SK-N-SH (cell line): ENCODE results near the gene NCAN. TPM values are rescaled to one million over a fixed set of nuclear protein-coding genes. Genes with fewer than 3 reads are reported as not detected.

ENCODE experiments used
- CTCF ChIA-PET: fragments of 300-600, 350-600 bp; formaldehyde crosslinking; extraction: SDS; loops from one replicate; lab custom pipeline; 2021; lab: Yijun Ruan, JAX
- POLR2A ChIA-PET: fragments of 350-600 bp; sonication (Branson Sonifier 250); formaldehyde crosslinking; extraction: SDS; loops from one replicate; lab custom pipeline; 2020; ENCODE audit warnings: antibody characterized with exemption, inconsistent platforms; lab: Yijun Ruan, JAX
- DNase-seq: peaks from one replicate; pipeline ENCODE4 v3.0.0; 2012
- H2AFZ ChIP-seq: fragments of 200-600 bp; sonication (generic); 2 replicates; pipeline ENCODE4 v1.8.1; 2016; ENCODE audit warnings: antibody characterized with exemption, mild to moderate bottlenecking, low read depth
- H3F3A ChIP-seq: fragments of 200-600 bp; sonication (generic); replicated peaks from 2 replicates; pipeline ENCODE3; 2016; ENCODE audit warnings: antibody characterized with exemption, mild to moderate bottlenecking; ENCODE audit not compliant: insufficient read depth
- H3K27ac ChIP-seq, 2 experiments: fragments of 200-500 bp in 1 of 2; fragments of 200-600 bp in 1 of 2; sonication (Bioruptor generic) in 1 of 2; sonication (generic), shearing (Covaris generic) in 1 of 2; 2 replicates each; pipeline versions ENCODE4 v1.5.1 to v1.6.1; 2014 to 2016; ENCODE audit warnings: low read depth in 2 of 2, inconsistent platforms in 1 of 2, low read length in 1 of 2, mild to moderate bottlenecking in 1 of 2, mixed read lengths in 1 of 2
- H3K27me3 ChIP-seq: fragments of 200-600 bp; sonication (generic), shearing (Covaris generic); 2 replicates; pipeline ENCODE4 v1.6.1; 2016; ENCODE audit warnings: mixed run types; ENCODE audit not compliant: insufficient read depth
- H3K36me3 ChIP-seq, 2 experiments: fragments of 200-500 bp in 1 of 2; fragments of 200-600 bp in 1 of 2; sonication (Bioruptor generic) in 1 of 2; sonication (generic) in 1 of 2; replicated peaks in 1 of 2; 2 replicates each; pipeline versions ENCODE3 to v1.5.1; 2014 to 2016; ENCODE audit warnings: low read length in 1 of 2, mild to moderate bottlenecking in 1 of 2; ENCODE audit not compliant: insufficient read depth in 2 of 2, control insufficient read depth in 1 of 2
- H3K4me1 ChIP-seq, 2 experiments: fragments of 200-500 bp in 1 of 2; fragments of 200-600 bp in 1 of 2; sonication (Bioruptor generic) in 1 of 2; sonication (generic), shearing (Covaris generic) in 1 of 2; 2 replicates each; pipeline versions ENCODE4 v1.5.1 to v1.6.1; 2014 to 2016; ENCODE audit warnings: low read depth in 1 of 2, low read length in 1 of 2, mixed run types in 1 of 2; ENCODE audit not compliant: insufficient read depth in 2 of 2, control insufficient read depth in 1 of 2
- H3K4me2 ChIP-seq: fragments of 200-600 bp; sonication (generic), shearing (Covaris generic); 2 replicates; pipeline ENCODE4 v1.6.1; 2017; ENCODE audit warnings: mixed run types
- H3K4me3 ChIP-seq, 2 experiments: fragments of 200-500 bp in 1 of 2; fragments of 200-600 bp in 1 of 2; sonication (Bioruptor generic) in 1 of 2; sonication (generic), shearing (Covaris generic) in 1 of 2; 2 replicates each; pipeline versions ENCODE4 v1.5.1 to v1.8.1; 2014 to 2016; ENCODE audit warnings: low read depth in 2 of 2, inconsistent platforms in 1 of 2, low read length in 1 of 2, mild to moderate bottlenecking in 1 of 2, mixed read lengths in 1 of 2, moderate library complexity in 1 of 2
- H3K79me2 ChIP-seq: fragments of 200-600 bp; sonication (generic); 2 replicates; pipeline ENCODE4 v1.8.1; 2017; ENCODE audit warnings: mild to moderate bottlenecking; ENCODE audit not compliant: insufficient read depth
- H3K9ac ChIP-seq: fragments of 200-600 bp; sonication (generic); 2 replicates; pipeline ENCODE4 v1.6.1; 2017; ENCODE audit warnings: mixed run types
- H3K9me2 ChIP-seq: fragments of 200-600 bp; sonication (generic); 2 replicates; pipeline ENCODE4 v1.6.1; 2017; ENCODE audit warnings: mixed run types
- H3K9me3 ChIP-seq: fragments of 200-600 bp; sonication (generic); 2 replicates; pipeline ENCODE4 v1.6.1; 2017; ENCODE audit warnings: mixed run types, mild to moderate bottlenecking, moderate library complexity
- H4K20me1 ChIP-seq: fragments of 200-600 bp; sonication (generic); 2 replicates; pipeline ENCODE4 v1.6.1; 2017; ENCODE audit warnings: mild to moderate bottlenecking, mixed run types; ENCODE audit not compliant: insufficient read depth
- ELF1 ChIP-seq: IDR thresholded peaks from 2 replicates; pipeline ENCODE4 v1.4.0; 2012
- EP300 ChIP-seq, 2 experiments: IDR thresholded peaks; 2 replicates each; pipeline versions ENCODE4 v1.4.0 to v1.6.1; 2012; ENCODE audit warnings: borderline replicate concordance in 1 of 2, low read depth in 1 of 2, low read length in 1 of 2
- FOSL2 ChIP-seq: IDR thresholded peaks from 2 replicates; pipeline ENCODE4 v1.4.0; 2012; ENCODE audit warnings: low read depth, mild to moderate bottlenecking, moderate library complexity, borderline replicate concordance
- GABPA ChIP-seq: IDR thresholded peaks from 2 replicates; pipeline ENCODE4 v1.4.0; 2012; ENCODE audit warnings: low read depth, mild to moderate bottlenecking
- GATA2 ChIP-seq: sonication (generic); formaldehyde crosslinking; IDR thresholded peaks from 2 replicates; pipeline ENCODE4 v1.5.0; 2020; ENCODE audit warnings: mild to moderate bottlenecking, missing genetic modification reagents
- JUND ChIP-seq: IDR thresholded peaks from 2 replicates; pipeline ENCODE4 v1.4.0; 2012
- MEF2A ChIP-seq: IDR thresholded peaks from 2 replicates; pipeline ENCODE4 v1.4.0; 2012; ENCODE audit warnings: low read depth, borderline replicate concordance
- NRF1 ChIP-seq: IDR thresholded peaks from 2 replicates; pipeline ENCODE4 v1.6.1; 2012; ENCODE audit warnings: low read depth, mild to moderate bottlenecking, low read length
- POLR2AphosphoS5 ChIP-seq: IDR thresholded peaks from 2 replicates; pipeline ENCODE4 v1.6.1; 2012; ENCODE audit warnings: low read depth, low read length
- RAD21 ChIP-seq: IDR thresholded peaks from 2 replicates; pipeline ENCODE4 v1.6.1; 2012; ENCODE audit warnings: mild to moderate bottlenecking, low read length
- RFX5 ChIP-seq: IDR thresholded peaks from 2 replicates; pipeline ENCODE4 v1.6.1; 2012; ENCODE audit warnings: mild to moderate bottlenecking, improper control_type of control experiment, low read length
- RXRA ChIP-seq: IDR thresholded peaks from 2 replicates; pipeline ENCODE4 v1.4.0; 2012; ENCODE audit warnings: low read depth, mild to moderate bottlenecking, borderline replicate concordance
- SIN3A ChIP-seq: IDR thresholded peaks from 2 replicates; pipeline ENCODE4 v1.6.1; 2012; ENCODE audit warnings: low read depth, mild to moderate bottlenecking, low read length, moderate library complexity, borderline replicate concordance
- SMC3 ChIP-seq: IDR thresholded peaks from 2 replicates; pipeline ENCODE4 v1.6.1; 2012; ENCODE audit warnings: low read depth, low read length, improper control_type of control experiment
- TAF1 ChIP-seq: IDR thresholded peaks from 2 replicates; pipeline ENCODE4 v1.6.1; 2012; ENCODE audit warnings: low read depth, mild to moderate bottlenecking, low read length, moderate library complexity, borderline replicate concordance
- YY1 ChIP-seq: IDR thresholded peaks from 2 replicates; pipeline ENCODE4 v1.4.0; 2012; ENCODE audit warnings: low read depth, mild to moderate bottlenecking
- WGBS: methylation state at CpG from one replicate; pipeline ENCODE4 v1.1.6; 2017; ENCODE audit warnings: low lambda C conversion rate; 5-methylcytosine and 5-hydroxymethylcytosine counted together
- polyA plus RNA-seq, 3 experiments: library from polyadenylated mRNA; depleted of rRNA; stranded (reverse); fragments of >200 nt; gene quantifications; 2 replicates each; pipeline ENCODE4 v1.2.3, GENCODE V29; 2012
- TF ChIP-seq, protein P1 (sequence below): IDR thresholded peaks from 2 replicates; pipeline ENCODE4 v1.4.0; 2012; ENCODE audit warnings: low read depth, borderline replicate concordance
- TF ChIP-seq, protein P2 (sequence below): IDR thresholded peaks from 2 replicates; pipeline ENCODE4 v1.4.0; 2012; ENCODE audit warnings: low read depth
- TF ChIP-seq, protein P3 (sequence below): fragments of 200-600 bp; sonication (generic); IDR thresholded peaks from 2 replicates; pipeline ENCODE4 v1.6.1; 2017; ENCODE audit warnings: antibody characterized with exemption, mild to moderate bottlenecking, moderate library complexity
- TF ChIP-seq, protein P4 (sequence below): IDR thresholded peaks from 2 replicates; pipeline ENCODE4; 2012

Gene NCAN
- polyA plus RNA-seq, 1 of the 3 experiments (the other 2 are of a cell fraction), result 0.03 TPM

DNA sequence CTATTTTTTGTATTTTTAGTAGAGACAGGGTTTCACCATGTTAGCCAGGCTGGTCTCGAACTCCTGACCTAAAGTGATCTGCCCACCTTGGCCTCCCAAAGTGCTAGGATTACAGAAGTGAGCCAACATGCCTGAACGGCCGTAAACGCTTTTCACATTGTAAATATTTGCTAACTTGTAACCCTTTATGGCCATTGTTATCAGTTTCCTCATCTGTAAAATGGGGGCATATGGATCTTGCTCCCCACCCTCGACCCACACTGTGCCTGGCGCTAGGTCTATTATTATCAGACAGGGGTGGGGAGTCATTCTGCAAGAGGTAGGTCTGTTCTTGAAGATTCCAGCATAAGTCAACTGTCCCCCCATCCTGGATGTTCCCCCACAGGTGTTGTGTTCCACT is 11.9 kb downstream of the NCAN start:
- CTCF ChIA-PET, result interaction anchor here (1.4 kb wide), 1 partner anchor 119 kb away, joined by 7 read pairs; no protein-coding TSS in a partner anchor

More for the DNA sequence above, 11.9 kb downstream of the NCAN start:
- Histone ChIP-seq H3K9me3 (no peaks in the 10 kb centered on the region), H3F3A (no peaks in the 10 kb centered on the region), H3K27ac (no peak overlapping the region), H3K9ac (no peak overlapping the region), H3K9me2 (no peaks in the 10 kb centered on the region)
- WGBS, result 71% methylated on average over 6 of the region's 6 CpGs
- TF ChIP-seq YY1 (no peak), EP300 (IDR thresholded peaks at IDR 0.05; ENCODE audit: borderline replicate concordance in 1 of 2, low read depth in 1 of 2, low read length in 1 of 2) (no peak), RFX5 (no peak), RXRA (no peak), GABPA (no peak), SMC3 (no peak), JUND (no peak), RAD21 (no peak), POLR2AphosphoS5 (no peak), NRF1 (no peak), FOSL2 (no peak), SIN3A (no peak), TAF1 (no peak), ELF1 (no peak), GATA2 (CRISPR knock-in tag) (no peak), MEF2A (no peak)
- TF ChIP-seq, protein P1, sequence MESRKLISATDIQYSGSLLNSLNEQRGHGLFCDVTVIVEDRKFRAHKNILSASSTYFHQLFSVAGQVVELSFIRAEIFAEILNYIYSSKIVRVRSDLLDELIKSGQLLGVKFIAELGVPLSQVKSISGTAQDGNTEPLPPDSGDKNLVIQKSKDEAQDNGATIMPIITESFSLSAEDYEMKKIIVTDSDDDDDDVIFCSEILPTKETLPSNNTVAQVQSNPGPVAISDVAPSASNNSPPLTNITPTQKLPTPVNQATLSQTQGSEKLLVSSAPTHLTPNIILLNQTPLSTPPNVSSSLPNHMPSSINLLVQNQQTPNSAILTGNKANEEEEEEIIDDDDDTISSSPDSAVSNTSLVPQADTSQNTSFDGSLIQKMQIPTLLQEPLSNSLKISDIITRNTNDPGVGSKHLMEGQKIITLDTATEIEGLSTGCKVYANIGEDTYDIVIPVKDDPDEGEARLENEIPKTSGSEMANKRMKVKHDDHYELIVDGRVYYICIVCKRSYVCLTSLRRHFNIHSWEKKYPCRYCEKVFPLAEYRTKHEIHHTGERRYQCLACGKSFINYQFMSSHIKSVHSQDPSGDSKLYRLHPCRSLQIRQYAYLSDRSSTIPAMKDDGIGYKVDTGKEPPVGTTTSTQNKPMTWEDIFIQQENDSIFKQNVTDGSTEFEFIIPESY, result no peak
- TF ChIP-seq, protein P2, sequence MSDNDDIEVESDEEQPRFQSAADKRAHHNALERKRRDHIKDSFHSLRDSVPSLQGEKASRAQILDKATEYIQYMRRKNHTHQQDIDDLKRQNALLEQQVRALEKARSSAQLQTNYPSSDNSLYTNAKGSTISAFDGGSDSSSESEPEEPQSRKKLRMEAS, result no peak
- TF ChIP-seq, protein P3, sequence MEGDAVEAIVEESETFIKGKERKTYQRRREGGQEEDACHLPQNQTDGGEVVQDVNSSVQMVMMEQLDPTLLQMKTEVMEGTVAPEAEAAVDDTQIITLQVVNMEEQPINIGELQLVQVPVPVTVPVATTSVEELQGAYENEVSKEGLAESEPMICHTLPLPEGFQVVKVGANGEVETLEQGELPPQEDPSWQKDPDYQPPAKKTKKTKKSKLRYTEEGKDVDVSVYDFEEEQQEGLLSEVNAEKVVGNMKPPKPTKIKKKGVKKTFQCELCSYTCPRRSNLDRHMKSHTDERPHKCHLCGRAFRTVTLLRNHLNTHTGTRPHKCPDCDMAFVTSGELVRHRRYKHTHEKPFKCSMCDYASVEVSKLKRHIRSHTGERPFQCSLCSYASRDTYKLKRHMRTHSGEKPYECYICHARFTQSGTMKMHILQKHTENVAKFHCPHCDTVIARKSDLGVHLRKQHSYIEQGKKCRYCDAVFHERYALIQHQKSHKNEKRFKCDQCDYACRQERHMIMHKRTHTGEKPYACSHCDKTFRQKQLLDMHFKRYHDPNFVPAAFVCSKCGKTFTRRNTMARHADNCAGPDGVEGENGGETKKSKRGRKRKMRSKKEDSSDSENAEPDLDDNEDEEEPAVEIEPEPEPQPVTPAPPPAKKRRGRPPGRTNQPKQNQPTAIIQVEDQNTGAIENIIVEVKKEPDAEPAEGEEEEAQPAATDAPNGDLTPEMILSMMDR, result no peak
- TF ChIP-seq, protein P4, sequence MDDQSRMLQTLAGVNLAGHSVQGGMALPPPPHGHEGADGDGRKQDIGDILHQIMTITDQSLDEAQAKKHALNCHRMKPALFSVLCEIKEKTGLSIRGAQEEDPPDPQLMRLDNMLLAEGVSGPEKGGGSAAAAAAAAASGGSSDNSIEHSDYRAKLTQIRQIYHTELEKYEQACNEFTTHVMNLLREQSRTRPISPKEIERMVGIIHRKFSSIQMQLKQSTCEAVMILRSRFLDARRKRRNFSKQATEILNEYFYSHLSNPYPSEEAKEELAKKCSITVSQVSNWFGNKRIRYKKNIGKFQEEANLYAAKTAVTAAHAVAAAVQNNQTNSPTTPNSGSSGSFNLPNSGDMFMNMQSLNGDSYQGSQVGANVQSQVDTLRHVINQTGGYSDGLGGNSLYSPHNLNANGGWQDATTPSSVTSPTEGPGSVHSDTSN, result no peak
- TF ChIP-seq, all 33 proteins: peak for 0
- no peaks in the 10 kb centered on the region for H3K4me1 ChIP-seq
- no peaks in the 10 kb centered on the region for H3K27me3 ChIP-seq
- no peak overlapping the region for H2AFZ ChIP-seq
- no peaks in the 10 kb centered on the region for H3K79me2 ChIP-seq
- no peak overlapping the region for H3K4me3 ChIP-seq
- POLR2A ChIA-PET, result no interaction called here
- H3K4me2 ChIP-seq, result no peak overlapping the region
- no peak for DNase-seq
- H4K20me1 ChIP-seq, result no peaks in the 10 kb centered on the region
- H3K36me3 ChIP-seq, result no peaks in the 10 kb centered on the region
